ENCODE results near the gene NFKBIA. TPM values are rescaled to one million over a fixed set of nuclear protein-coding genes. Genes with fewer than 3 reads are reported as not detected.
"Not testable (repeated sequence)": the region's sequence is repeated elsewhere in the genome, so short reads cannot be mapped to it uniquely, and the experiment has no call there.

Gene NFKBIA
- 100 to 1,000 TPM; 102 to 109 TPM for total RNA-seq

- CTCF ChIA-PET = interaction anchor here (0.6 to 5.4 kb wide), 28 partner anchors 8 to 421 kb away, joined by 3 to 50 read pairs (median 7); partner anchors contain the start of genes PPP2R3C, PRORP and PSMA6
- Mint-ChIP-seq H3K27ac (peak within 1 kb of the TSS; percentile 95), H3K27me3 (no peaks in the 10 kb centered on the region), H3K36me3 (ENCODE audit: low read depth) (peaks cover 39% of the 10 kb centered on the region), H3K4me1 (peaks cover 54% of the 10 kb centered on the region), H3K9me3 (no peaks in the 10 kb centered on the region), H3K4me3 (peak within 1 kb of the TSS; percentile 92)
- POLR2A ChIA-PET = interaction anchor here (0.7 to 6.9 kb wide), 49 partner anchors 9 to 850 kb away, joined by 3 to 174 read pairs (median 5); partner anchors contain the start of genes BAZ1A, FAM177A1, PPP2R3C and PRORP
- DNase-seq = peak; percentile 92
Observed at GRCh38 chr14:35404449-35405303, at the start of gene NFKBIA. TSS of gene NFKBIA (minus strand) at chr14:35404749. CDS start at chr14:35404644, 105 bp downstream.

DNA sequence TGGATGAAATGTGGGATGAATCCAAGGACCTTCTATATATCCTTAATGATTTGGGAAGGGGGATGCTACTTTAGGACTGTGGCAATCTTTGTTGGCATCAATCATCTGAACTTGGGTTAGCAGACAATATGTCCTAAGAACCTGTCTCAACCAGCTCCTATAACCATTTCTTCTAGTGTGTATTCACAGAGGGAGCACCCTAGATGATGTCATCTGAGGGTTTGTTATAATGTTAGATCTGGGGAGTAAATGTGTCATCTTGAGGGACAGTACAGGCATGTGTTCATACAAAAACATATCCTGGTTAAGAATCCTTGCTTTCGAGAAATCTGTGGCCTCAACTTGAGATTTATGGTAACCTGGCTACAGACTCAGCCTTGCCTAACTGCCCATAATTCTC, 41.9 kb upstream of the NFKBIA start:
- Mint-ChIP-seq H3K27me3 (no peaks in the 10 kb centered on the region), H3K4me1 (no peaks in the 10 kb centered on the region), H3K36me3 (ENCODE audit: low read depth) (no peaks in the 10 kb centered on the region), H3K4me3 (no peak overlapping the region), H3K27ac (no peak overlapping the region), H3K9me3 (no peaks in the 10 kb centered on the region)
- ChIA-PET POLR2A (no interaction called here), CTCF (no interaction called here)
- DNase-seq = no peak

GRCh38 chr14:35444104-35444503, 39.6 kb upstream of the NFKBIA start:
- no peak for DNase-seq
- Mint-ChIP-seq H3K9me3 (no peaks in the 10 kb centered on the region), H3K27me3 (no peaks in the 10 kb centered on the region), H3K36me3 (ENCODE audit: low read depth) (no peaks in the 10 kb centered on the region), H3K27ac (no peak overlapping the region), H3K4me3 (no peak overlapping the region), H3K4me1 (peaks cover 2% of the 10 kb centered on the region)
- ChIA-PET CTCF (interaction anchor here (0.7 kb wide), 1 partner anchor 275 kb away, joined by 5 read pairs; no protein-coding TSS in a partner anchor), POLR2A (no interaction called here)

DNA sequence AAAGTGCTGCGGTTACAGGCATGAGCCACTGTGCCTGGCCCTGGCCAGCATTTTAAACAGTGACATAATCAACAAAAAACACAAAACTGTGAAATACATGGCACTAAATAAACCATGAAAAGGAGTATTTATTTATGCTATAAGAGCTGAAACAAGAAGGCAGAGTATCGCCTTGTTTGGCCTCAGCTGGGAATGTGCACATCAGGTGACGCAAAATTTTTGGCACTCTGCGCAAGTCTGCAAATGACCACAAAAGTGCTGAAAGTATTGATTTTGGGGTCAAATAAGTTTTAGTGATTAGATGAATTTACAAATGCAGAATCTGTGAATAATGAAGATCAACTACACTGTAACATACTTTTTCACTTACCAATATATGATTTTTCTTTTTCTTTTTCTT, 36.6 kb upstream of the NFKBIA start:
- ChIA-PET CTCF (interaction anchor here (0.7 to 4.6 kb wide), 4 partner anchors 374 to 782 kb away, joined by 4 to 24 read pairs (median 8); no protein-coding TSS in a partner anchor), POLR2A (no interaction called here)
- Mint-ChIP-seq H3K4me3 (no peak overlapping the region), H3K4me1 (peaks cover 2% of the 10 kb centered on the region), H3K9me3 (no peaks in the 10 kb centered on the region), H3K27me3 (no peaks in the 10 kb centered on the region), H3K27ac (no peak overlapping the region), H3K36me3 (ENCODE audit: low read depth) (no peaks in the 10 kb centered on the region)
- no peak for DNase-seq

DNA sequence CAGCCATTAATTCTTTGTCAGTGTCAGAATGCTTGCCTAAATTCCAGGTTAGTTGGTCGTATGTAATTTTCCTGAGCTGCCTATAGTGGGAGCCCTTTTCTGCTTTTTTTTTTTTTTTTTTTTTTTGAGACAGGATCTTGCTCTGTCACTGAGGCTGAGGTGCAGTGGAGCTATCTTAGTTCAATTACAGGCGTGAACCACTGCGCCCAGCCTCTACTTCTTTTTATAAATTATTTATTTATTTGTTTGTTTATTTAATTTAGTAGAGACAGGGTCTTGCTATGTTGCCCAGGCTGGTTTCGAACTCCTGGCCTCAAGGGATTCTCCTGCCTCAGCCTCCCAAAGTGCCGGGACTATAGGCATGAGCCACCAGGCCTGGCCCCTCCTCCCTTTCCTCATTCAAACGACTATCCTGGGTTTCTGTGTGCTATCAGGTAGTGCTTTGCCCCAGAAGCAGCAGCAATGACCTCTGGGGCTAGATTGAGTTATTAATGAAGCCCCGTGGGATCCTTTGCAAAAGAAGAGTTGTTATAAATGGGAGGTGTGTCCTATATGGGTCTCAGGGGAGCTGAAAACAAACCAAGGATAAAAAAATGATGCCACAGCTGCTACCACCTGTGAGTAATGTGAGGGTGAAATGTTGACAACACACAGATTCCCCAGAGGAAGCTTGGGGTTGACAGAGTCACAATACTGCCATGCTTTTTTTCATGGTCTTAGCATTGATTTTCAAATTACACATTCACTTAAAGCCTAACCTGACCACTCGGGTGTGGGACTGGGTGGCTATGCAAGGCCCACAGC, 34.6 kb upstream of the NFKBIA start:
- no peaks in the 10 kb centered on the region for H3K36me3 Mint-ChIP-seq (ENCODE audit: low read depth)
- POLR2A ChIA-PET = interaction anchor here (1.9 kb wide), 1 partner anchor 250 kb away, joined by 5 read pairs; no protein-coding TSS in a partner anchor
- peaks cover 7% of the 10 kb centered on the region for H3K4me1 Mint-ChIP-seq
- no peaks in the 10 kb centered on the region for H3K9me3 Mint-ChIP-seq
- CTCF ChIA-PET = interaction anchor here (0.6 to 4.6 kb wide), 21 partner anchors 8 to 1182 kb away, joined by 3 to 24 read pairs (median 3); partner anchors contain the start of genes BRMS1L and NFKBIA
- H3K27ac Mint-ChIP-seq = no peak overlapping the region
- no peaks in the 10 kb centered on the region for H3K27me3 Mint-ChIP-seq
- no peak for DNase-seq
- no peak overlapping the region for H3K4me3 Mint-ChIP-seq

- not testable (repeated sequence) for H3K27ac Mint-ChIP-seq; DNase-seq; H3K36me3 Mint-ChIP-seq (ENCODE audit: low read depth); H3K27me3 Mint-ChIP-seq; H3K4me3 Mint-ChIP-seq; H3K4me1 Mint-ChIP-seq; H3K9me3 Mint-ChIP-seq
- ChIA-PET CTCF (interaction anchor here (0.6 to 4.6 kb wide), 16 partner anchors 8 to 1030 kb away, joined by 3 to 24 read pairs (median 4); partner anchors contain the start of genes BRMS1L and NFKBIA), POLR2A (interaction anchor here (1.9 kb wide), 1 partner anchor 250 kb away, joined by 5 read pairs; no protein-coding TSS in a partner anchor)
Observed at GRCh38 chr14:35438492-35438891, 33.9 kb upstream of the NFKBIA start.

DNA sequence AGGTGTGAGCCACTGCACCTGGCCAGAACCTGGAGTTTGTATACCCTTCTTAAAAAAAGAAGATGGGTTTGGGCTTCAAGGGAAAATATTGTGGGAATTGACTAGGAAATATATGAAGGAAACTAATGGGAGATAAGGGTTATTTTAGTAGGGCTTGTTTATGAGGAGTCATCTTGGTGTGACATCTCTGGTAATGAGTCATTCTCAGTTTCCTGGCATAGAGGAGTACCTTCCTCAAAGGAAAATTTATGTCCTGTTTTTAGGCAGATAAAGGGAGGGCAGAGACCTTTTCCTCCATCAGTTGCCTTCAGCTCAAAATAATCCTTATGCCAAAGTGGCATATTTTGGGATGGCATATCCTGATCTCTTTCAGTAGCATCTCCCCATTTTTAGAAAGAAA, 30.6 kb upstream of the NFKBIA start:
- no peak for DNase-seq
- no peaks in the 10 kb centered on the region for H3K9me3 Mint-ChIP-seq
- no peak overlapping the region for H3K27ac Mint-ChIP-seq
- peaks cover 14% of the 10 kb centered on the region for H3K4me1 Mint-ChIP-seq
- no peaks in the 10 kb centered on the region for H3K36me3 Mint-ChIP-seq (ENCODE audit: low read depth)
- POLR2A ChIA-PET = no interaction called here
- CTCF ChIA-PET = interaction anchor here (1.2 kb wide), 1 partner anchor 18 kb away, joined by 3 read pairs; no protein-coding TSS in a partner anchor
- H3K27me3 Mint-ChIP-seq = no peaks in the 10 kb centered on the region
- no peak overlapping the region for H3K4me3 Mint-ChIP-seq

- H3K27me3 Mint-ChIP-seq = no peaks in the 10 kb centered on the region
- no peaks in the 10 kb centered on the region for H3K9me3 Mint-ChIP-seq
- no peak for DNase-seq
- no peaks in the 10 kb centered on the region for H3K36me3 Mint-ChIP-seq (ENCODE audit: low read depth)
- POLR2A ChIA-PET = no interaction called here
- no peak overlapping the region for H3K27ac Mint-ChIP-seq
- CTCF ChIA-PET = no interaction called here
- peaks cover 19% of the 10 kb centered on the region for H3K4me1 Mint-ChIP-seq
- no peak overlapping the region for H3K4me3 Mint-ChIP-seq
Observed at GRCh38 chr14:35433826-35434225, 29.3 kb upstream of the NFKBIA start.

DNA sequence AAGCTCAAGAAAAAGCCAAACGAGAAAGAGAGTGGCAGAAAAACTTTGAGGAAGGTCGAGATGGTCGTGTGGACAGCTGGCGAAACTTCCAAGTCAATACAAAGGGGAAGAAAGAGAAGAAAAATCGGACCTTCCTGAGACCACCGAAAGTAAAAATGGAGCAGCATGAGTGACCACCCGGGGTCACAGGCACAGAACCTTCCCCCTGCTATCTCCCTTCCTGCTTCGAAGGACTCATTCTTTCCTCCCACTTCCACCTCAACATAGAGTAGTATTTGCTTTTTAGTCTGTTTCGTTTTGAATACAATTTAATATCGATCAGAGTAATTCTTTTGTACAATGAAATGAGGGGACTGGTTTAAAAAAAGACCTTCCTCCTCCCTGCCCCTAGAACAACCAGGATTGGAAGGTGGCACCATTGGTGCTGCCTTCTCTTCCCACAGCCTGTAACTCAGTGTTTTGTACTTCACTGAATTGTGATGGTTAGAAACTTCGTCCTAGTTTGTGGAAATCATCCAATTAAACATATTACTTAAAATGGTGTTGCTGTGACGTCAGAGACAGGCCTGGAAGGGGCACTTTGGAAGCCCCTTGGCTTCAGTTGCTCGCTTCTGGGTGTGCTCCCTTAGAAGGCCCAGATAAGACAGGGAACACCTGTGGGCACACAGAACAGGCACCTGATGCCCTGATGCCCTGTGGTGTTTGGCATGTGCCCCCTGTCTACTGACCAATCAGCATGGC, 26.1 kb upstream of the NFKBIA start:
- POLR2A ChIA-PET = no interaction called here
- no peaks in the 10 kb centered on the region for H3K27me3 Mint-ChIP-seq
- CTCF ChIA-PET = interaction anchor here (0.9 to 2.5 kb wide), 3 partner anchors 8 to 18 kb away, joined by 3 to 9 read pairs (median 7); no protein-coding TSS in a partner anchor
- no peaks in the 10 kb centered on the region for H3K9me3 Mint-ChIP-seq
- no peak for DNase-seq
- H3K4me1 Mint-ChIP-seq = peaks cover 21% of the 10 kb centered on the region
- H3K27ac Mint-ChIP-seq = no peak overlapping the region
- H3K36me3 Mint-ChIP-seq (ENCODE audit: low read depth) = no peaks in the 10 kb centered on the region
- H3K4me3 Mint-ChIP-seq = peak overlapping the region; percentile 11

GRCh38 chr14:35429951-35430350, 25.4 kb upstream of the NFKBIA start:
- POLR2A ChIA-PET = no interaction called here
- H3K4me1 Mint-ChIP-seq = peaks cover 15% of the 10 kb centered on the region
- H3K27ac Mint-ChIP-seq = no peak overlapping the region
- CTCF ChIA-PET = interaction anchor here (0.9 to 2.5 kb wide), 2 partner anchors 9 to 18 kb away, joined by 3 to 9 read pairs; no protein-coding TSS in a partner anchor
- H3K9me3 Mint-ChIP-seq = no peaks in the 10 kb centered on the region
- DNase-seq = no peak
- no peaks in the 10 kb centered on the region for H3K36me3 Mint-ChIP-seq (ENCODE audit: low read depth)
- no peak overlapping the region for H3K4me3 Mint-ChIP-seq
- no peaks in the 10 kb centered on the region for H3K27me3 Mint-ChIP-seq

DNA sequence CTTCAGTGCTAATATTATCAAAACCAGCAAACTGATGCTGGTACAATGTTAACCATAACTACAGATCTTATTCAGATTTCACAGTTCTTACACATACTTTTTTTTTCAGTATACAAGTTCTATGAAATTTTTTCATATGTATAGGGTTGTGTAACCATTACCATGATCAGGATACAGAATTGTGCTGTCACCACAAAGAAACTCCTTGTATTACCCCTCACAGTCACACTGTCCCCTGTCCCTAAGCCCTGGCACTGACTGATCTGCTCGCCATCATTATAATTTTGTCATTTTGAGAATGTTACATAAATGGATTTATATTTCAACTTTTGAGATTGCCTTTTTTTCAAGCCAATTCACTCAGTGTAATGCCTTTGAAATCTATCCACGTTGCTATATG, 21.3 kb upstream of the NFKBIA start:
- CTCF ChIA-PET = no interaction called here
- no peaks in the 10 kb centered on the region for H3K36me3 Mint-ChIP-seq (ENCODE audit: low read depth)

GRCh38 chr14:35423621-35424020, 19.1 kb upstream of the NFKBIA start:
- CTCF ChIA-PET = interaction anchor here (1.5 to 2.4 kb wide), 2 partner anchors 189 to 751 kb away, joined by 3 to 8 read pairs; no protein-coding TSS in a partner anchor
- no peak overlapping the region for H3K27ac Mint-ChIP-seq
- no peaks in the 10 kb centered on the region for H3K9me3 Mint-ChIP-seq
- H3K27me3 Mint-ChIP-seq = no peaks in the 10 kb centered on the region
- POLR2A ChIA-PET = no interaction called here
- no peak for DNase-seq
- no peak overlapping the region for H3K4me3 Mint-ChIP-seq
- no peaks in the 10 kb centered on the region for H3K36me3 Mint-ChIP-seq (ENCODE audit: low read depth)
- H3K4me1 Mint-ChIP-seq = peaks cover 10% of the 10 kb centered on the region

More for the DNA sequence above, 21.3 kb upstream of the NFKBIA start:
- POLR2A ChIA-PET = no interaction called here
- H3K4me3 Mint-ChIP-seq = no peak overlapping the region
- no peak overlapping the region for H3K27ac Mint-ChIP-seq
- H3K27me3 Mint-ChIP-seq = no peaks in the 10 kb centered on the region
- DNase-seq = no peak
- peaks cover 22% of the 10 kb centered on the region for H3K4me1 Mint-ChIP-seq
- H3K9me3 Mint-ChIP-seq = no peaks in the 10 kb centered on the region
